RWPE2 (cell line): ENCODE measurements around the gene PEX19.

Source experiments
- ATAC-seq: fragments of 200-7000 bp; cut with Tn5 transposase; 3 replicates; pipeline ENCODE4 v1.9.1; 2021; ENCODE audit warnings: low read depth
- DNase-seq: peaks from one replicate; pipeline ENCODE4 v3.0.0-alpha.2; 2020; ENCODE audit warnings: low spot score
- H3K27ac ChIP-seq: fragments of 450-650 bp; 2 replicates; pipeline ENCODE4 v1.5.1; 2017; ENCODE audit warnings: mild to moderate bottlenecking; ENCODE audit not compliant: poor library complexity, severe bottlenecking
- H3K27me3 ChIP-seq: fragments of 250-450 bp; sonication (Bioruptor Pico); 2 replicates; pipeline ENCODE4 v1.5.1; 2021; ENCODE audit warnings: mild to moderate bottlenecking, moderate library complexity; ENCODE audit not compliant: insufficient read depth, poor library complexity, severe bottlenecking
- H3K36me3 ChIP-seq: fragments of 250-450 bp; sonication (Bioruptor Pico); 2 replicates; pipeline ENCODE4 v1.5.1; 2020; ENCODE audit warnings: low read depth, mild to moderate bottlenecking, moderate library complexity
- H3K4me1 ChIP-seq: fragments of 250-450 bp; sonication (Bioruptor Pico); 2 replicates; pipeline ENCODE4 v1.5.1; 2021; ENCODE audit warnings: mild to moderate bottlenecking, moderate library complexity; ENCODE audit not compliant: insufficient read depth, poor library complexity, severe bottlenecking
- H3K4me3 ChIP-seq: fragments of 250-450 bp; sonication (Bioruptor Pico); 2 replicates; pipeline ENCODE4 v1.5.1; 2021; ENCODE audit warnings: mild to moderate bottlenecking, moderate library complexity; ENCODE audit not compliant: severe bottlenecking
- H3K9me3 ChIP-seq: fragments of 250-450 bp; sonication (Bioruptor Pico); 2 replicates; pipeline ENCODE4 v1.5.1; 2021; ENCODE audit warnings: mild to moderate bottlenecking, moderate library complexity; ENCODE audit not compliant: severe bottlenecking
- TF ChIP-seq, protein P1 (sequence below): fragments of 450-650 bp; IDR thresholded peaks from one replicate; pipeline ENCODE4 v1.5.1; 2017; ENCODE audit warnings: mild to moderate bottlenecking, moderate library complexity; ENCODE audit not compliant: poor library complexity, severe bottlenecking

PEX19 gene

DNA sequence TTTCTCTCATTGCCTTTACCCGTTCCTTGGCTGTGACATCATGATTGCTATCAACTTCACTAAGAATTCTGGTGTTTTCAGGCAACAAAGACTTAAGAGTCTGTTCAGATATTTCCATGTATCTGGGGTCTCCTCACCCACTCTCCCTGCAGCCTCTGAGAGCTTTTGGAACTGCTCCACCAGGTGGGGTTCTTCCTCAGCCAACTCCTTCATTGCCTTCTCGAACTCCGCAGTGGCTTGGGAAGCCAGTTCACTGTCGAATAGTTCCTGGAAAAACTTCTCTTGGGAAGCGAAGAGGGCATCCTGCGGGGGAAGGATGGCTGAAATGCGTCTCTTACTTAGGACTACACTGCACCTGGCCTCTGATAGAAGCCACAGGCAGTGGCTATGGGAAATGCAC is 2.1 kb downstream of the PEX19 start:
- no peak for ATAC-seq
- H3K27ac ChIP-seq: no peak overlapping the region
- no peaks in the 10 kb centered on the region for H3K4me1 ChIP-seq
- TF ChIP-seq, protein P1, sequence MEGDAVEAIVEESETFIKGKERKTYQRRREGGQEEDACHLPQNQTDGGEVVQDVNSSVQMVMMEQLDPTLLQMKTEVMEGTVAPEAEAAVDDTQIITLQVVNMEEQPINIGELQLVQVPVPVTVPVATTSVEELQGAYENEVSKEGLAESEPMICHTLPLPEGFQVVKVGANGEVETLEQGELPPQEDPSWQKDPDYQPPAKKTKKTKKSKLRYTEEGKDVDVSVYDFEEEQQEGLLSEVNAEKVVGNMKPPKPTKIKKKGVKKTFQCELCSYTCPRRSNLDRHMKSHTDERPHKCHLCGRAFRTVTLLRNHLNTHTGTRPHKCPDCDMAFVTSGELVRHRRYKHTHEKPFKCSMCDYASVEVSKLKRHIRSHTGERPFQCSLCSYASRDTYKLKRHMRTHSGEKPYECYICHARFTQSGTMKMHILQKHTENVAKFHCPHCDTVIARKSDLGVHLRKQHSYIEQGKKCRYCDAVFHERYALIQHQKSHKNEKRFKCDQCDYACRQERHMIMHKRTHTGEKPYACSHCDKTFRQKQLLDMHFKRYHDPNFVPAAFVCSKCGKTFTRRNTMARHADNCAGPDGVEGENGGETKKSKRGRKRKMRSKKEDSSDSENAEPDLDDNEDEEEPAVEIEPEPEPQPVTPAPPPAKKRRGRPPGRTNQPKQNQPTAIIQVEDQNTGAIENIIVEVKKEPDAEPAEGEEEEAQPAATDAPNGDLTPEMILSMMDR: no peak
- no peak for DNase-seq
- H3K9me3 ChIP-seq: no peaks in the 10 kb centered on the region
- H3K36me3 ChIP-seq: peaks cover 49% of the 10 kb centered on the region
- no peaks in the 10 kb centered on the region for H3K27me3 ChIP-seq
- no peak overlapping the region for H3K4me3 ChIP-seq

DNA sequence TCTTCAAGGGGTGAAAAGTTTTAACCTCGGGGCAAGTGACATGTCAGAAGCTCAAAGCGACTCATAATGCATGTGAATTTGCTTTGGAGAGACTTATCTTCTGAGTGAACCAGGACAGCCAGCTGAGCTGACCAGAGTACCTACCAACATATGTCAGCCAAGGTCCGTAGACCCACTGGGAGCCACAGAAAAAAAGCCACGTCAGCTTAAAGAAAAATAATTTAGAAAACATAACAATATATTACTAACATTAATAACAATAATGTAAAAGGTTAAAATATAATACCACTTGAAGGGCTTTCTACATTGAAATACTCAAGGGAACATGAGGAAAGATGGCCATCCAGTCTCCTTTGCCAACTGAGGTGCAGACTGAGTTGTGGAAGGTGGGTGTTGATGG is 6.9 kb downstream of the PEX19 start:
- ATAC-seq (no peak), DNase-seq (no peak)
- Histone ChIP-seq H3K36me3 (peaks cover 53% of the 10 kb centered on the region), H3K9me3 (no peaks in the 10 kb centered on the region), H3K4me3 (no peak overlapping the region), H3K4me1 (no peaks in the 10 kb centered on the region), H3K27ac (no peak overlapping the region), H3K27me3 (no peaks in the 10 kb centered on the region)
- TF ChIP-seq, protein P1: no peak

DNA sequence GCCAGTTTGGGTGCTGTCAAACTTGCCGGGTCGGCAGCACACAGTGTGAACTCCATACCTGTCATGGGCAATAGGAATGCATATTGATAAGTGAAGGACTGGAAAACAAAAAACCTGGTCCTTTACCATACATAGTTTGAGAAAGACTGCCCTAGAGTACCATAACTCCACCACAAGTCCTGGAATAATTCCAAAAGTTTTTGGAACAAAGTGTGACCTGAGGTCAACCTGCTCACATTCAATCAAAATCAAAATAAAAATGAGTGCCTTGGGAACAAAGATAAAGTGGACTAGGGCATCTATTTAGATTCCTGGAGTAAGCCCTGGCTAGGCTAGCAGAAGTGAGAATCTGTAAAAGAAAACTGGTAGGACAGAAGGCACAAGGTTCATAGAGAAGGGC is 7.6 kb downstream of the PEX19 start:
- H3K9me3 ChIP-seq: no peaks in the 10 kb centered on the region
- ATAC-seq (no peak), DNase-seq (no peak)
- no peak overlapping the region for H3K4me3 ChIP-seq
- H3K36me3 ChIP-seq: peaks cover 47% of the 10 kb centered on the region
- H3K27ac ChIP-seq: no peak overlapping the region
- H3K4me1 ChIP-seq: no peaks in the 10 kb centered on the region
- no peaks in the 10 kb centered on the region for H3K27me3 ChIP-seq
- TF ChIP-seq, protein P1: no peak

DNA sequence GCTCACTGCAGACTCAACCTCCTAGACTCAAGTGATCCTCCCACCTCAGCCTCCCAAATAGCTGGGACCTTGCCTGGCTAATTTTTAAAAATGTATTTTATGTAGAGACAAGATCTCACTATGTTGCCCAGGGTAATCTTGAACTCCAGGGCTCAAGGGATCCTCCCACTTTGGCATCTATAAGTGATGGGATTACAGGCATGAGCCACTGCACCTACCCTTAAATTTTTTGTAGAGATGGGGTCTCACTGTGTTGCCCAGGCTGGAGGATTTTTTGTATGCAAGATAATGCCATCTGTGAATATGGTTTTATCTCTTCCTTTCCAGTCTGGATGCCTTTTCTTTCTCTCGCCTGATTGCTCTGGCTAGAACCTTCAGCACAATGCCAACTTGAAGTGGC is 13.9 kb downstream of the PEX19 start:
- no peak for DNase-seq
- Histone ChIP-seq H3K4me3 (no peak overlapping the region), H3K36me3 (no peaks in the 10 kb centered on the region), H3K27me3 (no peaks in the 10 kb centered on the region), H3K9me3 (no peaks in the 10 kb centered on the region), H3K4me1 (no peaks in the 10 kb centered on the region), H3K27ac (no peak overlapping the region)
- no peak for ATAC-seq
- TF ChIP-seq, protein P1: no peak

DNA sequence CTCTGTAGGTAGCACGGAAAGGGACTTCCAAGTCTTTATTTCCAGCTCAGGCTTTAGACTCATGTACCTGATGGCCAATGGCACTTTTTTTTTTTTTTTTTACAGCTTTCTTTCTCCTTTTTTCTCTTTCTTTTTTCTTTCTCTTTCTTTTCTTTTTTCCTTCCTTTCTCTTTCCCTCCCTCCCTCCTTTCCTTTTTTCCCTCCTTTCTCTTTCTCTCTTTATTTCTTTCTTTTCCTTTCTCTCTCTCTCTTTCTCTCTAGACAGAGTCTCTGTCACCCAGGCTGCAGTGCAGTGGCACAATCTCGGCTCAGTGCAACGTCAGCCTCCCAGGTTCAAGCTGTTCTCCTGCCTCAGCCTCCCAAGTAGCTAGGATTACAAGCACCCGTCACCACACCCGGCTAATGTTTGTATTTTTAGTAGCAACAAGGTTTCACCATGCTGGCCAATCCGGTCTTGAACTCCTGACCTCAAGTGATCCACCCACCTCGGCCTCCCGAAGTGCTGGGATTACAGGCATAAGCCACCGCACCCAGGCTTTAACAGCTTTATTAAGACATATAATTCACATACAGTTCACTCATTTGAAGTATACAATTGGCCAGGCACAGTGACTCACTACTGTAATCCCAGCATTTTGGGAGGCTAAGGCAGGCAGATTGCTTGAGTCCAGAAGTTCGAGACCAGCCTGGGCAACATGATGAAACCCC is 17.5 kb downstream of the PEX19 start:
- no peaks in the 10 kb centered on the region for H3K36me3 ChIP-seq
- DNase-seq (no peak), ATAC-seq (no peak)
- no peaks in the 10 kb centered on the region for H3K27me3 ChIP-seq
- TF ChIP-seq, protein P1: no peak
- no peak overlapping the region for H3K4me3 ChIP-seq
- H3K4me1 ChIP-seq: no peaks in the 10 kb centered on the region
- no peaks in the 10 kb centered on the region for H3K9me3 ChIP-seq
- no peak overlapping the region for H3K27ac ChIP-seq
